ENCODE data around the gene FAM83E. TPM values are rescaled to one million over a fixed set of nuclear protein-coding genes. Genes with fewer than 3 reads are reported as not detected.

FAM83E gene
- polyA plus RNA-seq, 3 donors = not detected

GRCh38 chr19:48663667-48664066 lies 48.8 kb upstream of the FAM83E start:
- H3K9me3 Mint-ChIP-seq = peaks cover 0 to 3% (median 0%) of the 10 kb centered on the region in 7 donors
- no peaks in the 10 kb centered on the region for H3K36me3 Mint-ChIP-seq
- Histone ChIP-seq H3K79me2 (ENCODE audit: insufficient read depth, low read length) (no peaks in the 10 kb centered on the region), H3K27ac (ENCODE audit: low read depth in 1 of 2, low read length in 2 of 2) (no peak overlapping the region), H3K9ac (ENCODE audit: insufficient read depth, low read length, poor library complexity, severe bottlenecking) (no peak overlapping the region), H3K4me2 (replicated peaks; ENCODE audit: extremely low read depth, low read length, poor library complexity, severe bottlenecking) (no peak overlapping the region), H3K4me3 (replicated peaks in 1 of 3; ENCODE audit: low read depth in 2 of 3, low read length in 3 of 3) (no peak overlapping the region), H3K36me3 (replicated peaks in 1 of 2; ENCODE audit: control insufficient read depth in 1 of 2, insufficient read depth in 2 of 2, low read length in 2 of 2) (no peaks in the 10 kb centered on the region), H4K20me1 (ENCODE audit: insufficient read depth, low read length) (no peaks in the 10 kb centered on the region), H3K27me3 (ENCODE audit: control insufficient read depth in 2 of 2, insufficient read depth in 2 of 2, low read length in 2 of 2) (no peaks in the 10 kb centered on the region), H3K4me1 (ENCODE audit: control insufficient read depth in 1 of 2, insufficient read depth in 2 of 2, low read length in 2 of 2) (peaks cover 18 to 22% of the 10 kb centered on the region in 2 donors), H3K9me3 (replicated peaks in 1 of 2; ENCODE audit: control insufficient read depth in 1 of 2, insufficient read depth in 1 of 2, low read length in 2 of 2) (no peaks in the 10 kb centered on the region), H2AFZ (ENCODE audit: insufficient read depth, low read depth, low read length, poor library complexity, severe bottlenecking) (no peak overlapping the region)
- WGBS (ENCODE audit: insufficient coverage) = 93% methylated on average over 3 of the region's 4 CpGs
- no peak overlapping the region for H3K27ac Mint-ChIP-seq
- peaks cover 0 to 2% (median 2%) of the 10 kb centered on the region in 3 donors for H3K27me3 Mint-ChIP-seq (ENCODE audit: low read depth in 3 of 3)
- H3K4me3 Mint-ChIP-seq = no peak overlapping the region
- intact Hi-C loops (cut with micrococcal nuclease) = no loop called here
- TF ChIP-seq, protein P1, sequence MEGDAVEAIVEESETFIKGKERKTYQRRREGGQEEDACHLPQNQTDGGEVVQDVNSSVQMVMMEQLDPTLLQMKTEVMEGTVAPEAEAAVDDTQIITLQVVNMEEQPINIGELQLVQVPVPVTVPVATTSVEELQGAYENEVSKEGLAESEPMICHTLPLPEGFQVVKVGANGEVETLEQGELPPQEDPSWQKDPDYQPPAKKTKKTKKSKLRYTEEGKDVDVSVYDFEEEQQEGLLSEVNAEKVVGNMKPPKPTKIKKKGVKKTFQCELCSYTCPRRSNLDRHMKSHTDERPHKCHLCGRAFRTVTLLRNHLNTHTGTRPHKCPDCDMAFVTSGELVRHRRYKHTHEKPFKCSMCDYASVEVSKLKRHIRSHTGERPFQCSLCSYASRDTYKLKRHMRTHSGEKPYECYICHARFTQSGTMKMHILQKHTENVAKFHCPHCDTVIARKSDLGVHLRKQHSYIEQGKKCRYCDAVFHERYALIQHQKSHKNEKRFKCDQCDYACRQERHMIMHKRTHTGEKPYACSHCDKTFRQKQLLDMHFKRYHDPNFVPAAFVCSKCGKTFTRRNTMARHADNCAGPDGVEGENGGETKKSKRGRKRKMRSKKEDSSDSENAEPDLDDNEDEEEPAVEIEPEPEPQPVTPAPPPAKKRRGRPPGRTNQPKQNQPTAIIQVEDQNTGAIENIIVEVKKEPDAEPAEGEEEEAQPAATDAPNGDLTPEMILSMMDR (IDR thresholded peaks at IDR 0.05) = no peak
- peaks cover 16% of the 10 kb centered on the region for H3K4me1 Mint-ChIP-seq
- DNase-seq = no peak

DNA sequence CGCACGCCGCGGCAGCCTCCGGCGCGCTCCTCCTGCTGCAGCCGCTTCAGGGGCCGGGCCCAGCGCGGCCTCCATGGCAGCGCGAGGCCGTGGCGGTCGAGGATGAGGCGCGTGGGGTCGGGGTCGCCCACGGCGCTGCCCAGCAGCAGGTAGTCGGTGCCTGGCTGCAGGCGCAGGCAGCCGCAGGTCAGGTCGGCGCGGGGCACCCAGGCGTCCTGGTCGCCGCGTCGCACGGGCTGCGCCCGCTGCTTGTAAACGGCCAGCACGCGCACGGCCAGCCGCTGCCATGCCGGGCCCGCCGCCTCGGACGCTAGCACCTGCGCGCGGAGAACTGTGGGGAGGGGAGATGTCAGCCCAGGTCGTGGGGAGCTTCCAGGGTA lies 46.8 kb upstream of the FAM83E start:
- peaks cover 16% of the 10 kb centered on the region for H3K4me1 Mint-ChIP-seq
- peak overlapping the region; percentile 64 for H2AFZ ChIP-seq (ENCODE audit: insufficient read depth, low read depth, low read length, poor library complexity, severe bottlenecking)
- DNase-seq = no peak
- no peak overlapping the region for H3K4me3 ChIP-seq (replicated peaks in 1 of 3; ENCODE audit: low read depth in 2 of 3, low read length in 3 of 3)
- no peaks in the 10 kb centered on the region for H4K20me1 ChIP-seq (ENCODE audit: insufficient read depth, low read length)
- 94% methylated on average over 46 of the region's 50 CpGs for WGBS (ENCODE audit: insufficient coverage)
- H3K4me2 ChIP-seq (replicated peaks; ENCODE audit: extremely low read depth, low read length, poor library complexity, severe bottlenecking) = peak overlapping the region; percentile 73
- H3K27me3 ChIP-seq (ENCODE audit: control insufficient read depth in 2 of 2, insufficient read depth in 2 of 2, low read length in 2 of 2) = no peaks in the 10 kb centered on the region
- H3K9ac ChIP-seq (ENCODE audit: insufficient read depth, low read length, poor library complexity, severe bottlenecking) = no peak overlapping the region
- no peak overlapping the region for H3K4me3 Mint-ChIP-seq
- TF ChIP-seq, protein P1 (IDR thresholded peaks at IDR 0.05) = no peak
- peaks cover 18 to 22% of the 10 kb centered on the region in 2 donors for H3K4me1 ChIP-seq (ENCODE audit: control insufficient read depth in 1 of 2, insufficient read depth in 2 of 2, low read length in 2 of 2)
- intact Hi-C loops (cut with micrococcal nuclease) = no loop called here
- H3K9me3 ChIP-seq (replicated peaks in 1 of 2; ENCODE audit: control insufficient read depth in 1 of 2, insufficient read depth in 1 of 2, low read length in 2 of 2) = no peaks in the 10 kb centered on the region
- no peaks in the 10 kb centered on the region for H3K36me3 Mint-ChIP-seq
- H3K27ac ChIP-seq (ENCODE audit: low read depth in 1 of 2, low read length in 2 of 2) = no peak overlapping the region
- peak overlapping the region in 1 of 7 donors; percentile 36 for H3K27ac Mint-ChIP-seq
- no peaks in the 10 kb centered on the region for H3K9me3 Mint-ChIP-seq
- H3K27me3 Mint-ChIP-seq (ENCODE audit: low read depth in 3 of 3) = peaks cover 2 to 6% (median 6%) of the 10 kb centered on the region in 3 donors
- H3K79me2 ChIP-seq (ENCODE audit: insufficient read depth, low read length) = no peaks in the 10 kb centered on the region
- H3K36me3 ChIP-seq (replicated peaks in 1 of 2; ENCODE audit: control insufficient read depth in 1 of 2, insufficient read depth in 2 of 2, low read length in 2 of 2) = no peaks in the 10 kb centered on the region
